ENCODE data around the gene IL1B.

DNA sequence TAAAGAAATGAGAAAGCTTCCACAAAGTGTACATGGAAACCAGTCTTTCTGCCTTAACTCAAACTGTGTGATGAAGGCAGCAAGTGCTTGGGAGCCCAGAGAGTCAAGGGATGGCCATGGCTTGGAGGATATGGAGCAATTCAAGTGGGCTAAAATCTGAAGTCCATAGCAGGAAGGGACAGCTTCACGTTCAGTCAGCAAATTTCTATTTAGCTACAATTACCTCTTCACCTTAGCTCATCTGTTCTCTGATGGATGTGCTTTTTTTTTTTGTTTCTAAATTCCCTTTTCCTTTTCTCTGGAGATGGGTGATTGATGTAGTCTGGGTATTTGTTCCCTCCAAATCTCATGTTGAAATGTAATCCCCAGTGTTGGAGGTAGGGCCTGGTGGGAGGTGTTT lies 47.4 kb downstream of the IL1B start:
- TF ChIP-seq POLR2A (IDR thresholded peaks at IDR 0.05; ENCODE audit: extremely low read depth, insufficient read length) (no peak), MYC (IDR thresholded peaks at IDR 0.05; ENCODE audit: low read depth, low read length) (no peak)
- TF ChIP-seq, protein P1, sequence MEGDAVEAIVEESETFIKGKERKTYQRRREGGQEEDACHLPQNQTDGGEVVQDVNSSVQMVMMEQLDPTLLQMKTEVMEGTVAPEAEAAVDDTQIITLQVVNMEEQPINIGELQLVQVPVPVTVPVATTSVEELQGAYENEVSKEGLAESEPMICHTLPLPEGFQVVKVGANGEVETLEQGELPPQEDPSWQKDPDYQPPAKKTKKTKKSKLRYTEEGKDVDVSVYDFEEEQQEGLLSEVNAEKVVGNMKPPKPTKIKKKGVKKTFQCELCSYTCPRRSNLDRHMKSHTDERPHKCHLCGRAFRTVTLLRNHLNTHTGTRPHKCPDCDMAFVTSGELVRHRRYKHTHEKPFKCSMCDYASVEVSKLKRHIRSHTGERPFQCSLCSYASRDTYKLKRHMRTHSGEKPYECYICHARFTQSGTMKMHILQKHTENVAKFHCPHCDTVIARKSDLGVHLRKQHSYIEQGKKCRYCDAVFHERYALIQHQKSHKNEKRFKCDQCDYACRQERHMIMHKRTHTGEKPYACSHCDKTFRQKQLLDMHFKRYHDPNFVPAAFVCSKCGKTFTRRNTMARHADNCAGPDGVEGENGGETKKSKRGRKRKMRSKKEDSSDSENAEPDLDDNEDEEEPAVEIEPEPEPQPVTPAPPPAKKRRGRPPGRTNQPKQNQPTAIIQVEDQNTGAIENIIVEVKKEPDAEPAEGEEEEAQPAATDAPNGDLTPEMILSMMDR (IDR thresholded peaks at IDR 0.05; ENCODE audit: low read depth, low read length) = no peak

All from NB4 (cell line).